Activated T-helper 1 cell treated with anti-CD3 and anti-CD28 coated beads, Interleukin-12 subunit alpha, Interleukin-12 subunit beta, Interleukin-2, Interleukin-4 antibody, amounts not matched to agents 30 ng/mL and 10 ng/mL and 1 ng/mL, durations not matched to agents 14 hours and 24 hours and 36 hours (primary cell): Measurements from ENCODE around the gene SLC9A3. TPM values are rescaled to one million over a fixed set of nuclear protein-coding genes. Genes with fewer than 3 reads are reported as not detected.

Experiments
- DNase-seq: peaks from one replicate; pipeline ENCODE4 v3.0.0; 2021; ENCODE audit warnings: low spot score
- H3K27ac Mint-ChIP-seq: one replicate; pipeline ENCODE4 v1.8.0; 2021; ENCODE audit warnings: mild to moderate bottlenecking, mixed read lengths
- H3K27me3 Mint-ChIP-seq: one replicate; pipeline ENCODE4 v1.8.0; 2022; ENCODE audit warnings: mild to moderate bottlenecking, moderate library complexity, mixed read lengths; ENCODE audit not compliant: insufficient read depth
- H3K36me3 Mint-ChIP-seq: one replicate; pipeline ENCODE4 v1.8.0; 2021; ENCODE audit warnings: low read depth, mixed read lengths
- H3K4me1 Mint-ChIP-seq: one replicate; pipeline ENCODE4 v1.8.0; 2021; ENCODE audit warnings: low read depth, mixed read lengths
- H3K4me3 Mint-ChIP-seq: one replicate; pipeline ENCODE4 v1.8.0; 2021; ENCODE audit warnings: mild to moderate bottlenecking, moderate library complexity, mixed read lengths
- H3K9me3 Mint-ChIP-seq: one replicate; pipeline ENCODE4 v1.8.0; 2021; ENCODE audit warnings: mixed read lengths
- intact Hi-C: fragments of 100-400 bp; cut with micrococcal nuclease; formaldehyde crosslinking; loops from one replicate; pipeline ENCODE4 v1.15.1; 2024
- total RNA-seq: library from RNA; stranded (reverse); gene quantifications from 2 replicates; pipeline ENCODE4 v1.2.3, GENCODE V29; 2022

Gene SLC9A3
- total RNA-seq, 1 donor from 2014 or later = 3.0 TPM

GRCh38 chr5:425714-426113, 98.5 kb downstream of the SLC9A3 start:
- Mint-ChIP-seq H3K27ac (no peak overlapping the region), H3K4me3 (no peak overlapping the region), H3K36me3 (peaks cover 15% of the 10 kb centered on the region), H3K9me3 (no peaks in the 10 kb centered on the region), H3K4me1 (peaks cover 22% of the 10 kb centered on the region), H3K27me3 (no peaks in the 10 kb centered on the region)
- intact Hi-C loops = no loop called here
- no peak for DNase-seq

- Mint-ChIP-seq H3K36me3 (peaks cover 18% of the 10 kb centered on the region), H3K9me3 (no peaks in the 10 kb centered on the region), H3K27me3 (no peaks in the 10 kb centered on the region), H3K4me3 (no peak overlapping the region), H3K27ac (peak overlapping the region; percentile 34), H3K4me1 (peaks cover 22% of the 10 kb centered on the region)
- intact Hi-C loops = no loop called here
- no peak for DNase-seq
These were observed 99.7 kb downstream of the SLC9A3 start for GRCh38 chr5:424301-425110.

GRCh38 chr5:423626-424261, 100.5 kb downstream of the SLC9A3 start:
- H3K4me3 Mint-ChIP-seq = no peak overlapping the region
- intact Hi-C loops = no loop called here
- no peaks in the 10 kb centered on the region for H3K27me3 Mint-ChIP-seq
- H3K27ac Mint-ChIP-seq = peak overlapping the region; percentile 58
- no peak for DNase-seq
- H3K36me3 Mint-ChIP-seq = peaks cover 15% of the 10 kb centered on the region
- H3K4me1 Mint-ChIP-seq = peaks cover 22% of the 10 kb centered on the region
- H3K9me3 Mint-ChIP-seq = no peaks in the 10 kb centered on the region

- no peak for DNase-seq
- Mint-ChIP-seq H3K27ac (peak overlapping the region; percentile 58), H3K4me1 (peaks cover 22% of the 10 kb centered on the region), H3K9me3 (no peaks in the 10 kb centered on the region), H3K36me3 (peaks cover 15% of the 10 kb centered on the region), H3K27me3 (no peaks in the 10 kb centered on the region), H3K4me3 (no peak overlapping the region)
- intact Hi-C loops = no loop called here
These were observed 101.0 kb downstream of the SLC9A3 start for GRCh38 chr5:423233-423565.

GRCh38 chr5:422323-423232, 101.7 kb downstream of the SLC9A3 start:
- peaks cover 22% of the 10 kb centered on the region for H3K4me1 Mint-ChIP-seq
- H3K9me3 Mint-ChIP-seq = no peaks in the 10 kb centered on the region
- H3K36me3 Mint-ChIP-seq = peaks cover 12% of the 10 kb centered on the region
- no peaks in the 10 kb centered on the region for H3K27me3 Mint-ChIP-seq
- H3K27ac Mint-ChIP-seq = peak overlapping the region; percentile 58
- H3K4me3 Mint-ChIP-seq = no peak overlapping the region
- no peak for DNase-seq
- intact Hi-C loops = no loop called here

- H3K36me3 Mint-ChIP-seq = peaks cover 12% of the 10 kb centered on the region
- H3K27me3 Mint-ChIP-seq = no peaks in the 10 kb centered on the region
- intact Hi-C loops = no loop called here
- no peak for DNase-seq
- no peaks in the 10 kb centered on the region for H3K9me3 Mint-ChIP-seq
- no peak overlapping the region for H3K27ac Mint-ChIP-seq
- no peak overlapping the region for H3K4me3 Mint-ChIP-seq
- peaks cover 22% of the 10 kb centered on the region for H3K4me1 Mint-ChIP-seq
These were observed 102.3 kb downstream of the SLC9A3 start for GRCh38 chr5:421901-422300.

- Mint-ChIP-seq H3K9me3 (no peaks in the 10 kb centered on the region), H3K27me3 (no peaks in the 10 kb centered on the region), H3K36me3 (peaks cover 8% of the 10 kb centered on the region), H3K27ac (no peak overlapping the region), H3K4me3 (no peak overlapping the region), H3K4me1 (peaks cover 20% of the 10 kb centered on the region)
- intact Hi-C loops = no loop called here
- no peak for DNase-seq
These were observed 102.9 kb downstream of the SLC9A3 start for GRCh38 chr5:421287-421880.

GRCh38 chr5:420632-421286, 103.5 kb downstream of the SLC9A3 start:
- no peaks in the 10 kb centered on the region for H3K27me3 Mint-ChIP-seq

More at GRCh38 chr5:420632-421286, 103.5 kb downstream of the SLC9A3 start:
- H3K36me3 Mint-ChIP-seq = peaks cover 4% of the 10 kb centered on the region
- H3K27ac Mint-ChIP-seq = no peak overlapping the region
- no peaks in the 10 kb centered on the region for H3K9me3 Mint-ChIP-seq
- no peak overlapping the region for H3K4me3 Mint-ChIP-seq
- intact Hi-C loops = no loop called here
- peaks cover 13% of the 10 kb centered on the region for H3K4me1 Mint-ChIP-seq
- no peak for DNase-seq

Other genes starting within 250 kb of the SLC9A3 start
- 22.7 and 23.7 TPM in 2 replicates for gene AHRR, start 202.7 kb downstream of the SLC9A3 start, total RNA-seq
- 59.6 and 62.0 TPM in 2 replicates for gene EXOC3, start 81.3 kb downstream of the SLC9A3 start, total RNA-seq
- gene CEP72, start 87.9 kb upstream of the SLC9A3 start, total RNA-seq = 32.4 and 35.7 TPM in 2 replicates
- not detected in 2 replicates for gene TPPP, start 168.9 kb upstream of the SLC9A3 start, total RNA-seq